Keratinocyte (primary cell): ENCODE measurements around the gene BNC2. TPM values are rescaled to one million over a fixed set of nuclear protein-coding genes. Genes with fewer than 3 reads are reported as not detected.

Experiments
- DNase-seq: peaks from one replicate; pipeline ENCODE4 v3.0.0-alpha.2; 2011; ENCODE audit warnings: low read depth, missing footprints, low spot score
- FAIRE-seq: peaks from 2 replicates; lab custom pipeline; 2011; peaks lifted over from hg19 to GRCh38; lab: Jason Lieb, UNC
- H2AFZ ChIP-seq: 2 replicates; pipeline ENCODE4 v1.6.0; 2012; ENCODE audit warnings: low read length, control low read depth, inconsistent platforms; ENCODE audit not compliant: control insufficient read depth
- H3K27ac ChIP-seq: 2 replicates; pipeline ENCODE4 v1.5.1; 2011; ENCODE audit warnings: low read length; ENCODE audit not compliant: control insufficient read depth, insufficient read depth
- H3K27me3 ChIP-seq: 3 replicates; pipeline ENCODE4 v1.6.0; 2011; ENCODE audit warnings: low read length; ENCODE audit not compliant: control insufficient read depth, insufficient read depth; ENCODE audit errors: extremely low read depth
- H3K36me3 ChIP-seq, 2 experiments: 2 replicates in 1 of 2; 3 replicates in 1 of 2; pipeline ENCODE4 v1.5.1; 2011; ENCODE audit warnings: low read length in 2 of 2, mild to moderate bottlenecking in 1 of 2; ENCODE audit not compliant: control insufficient read depth in 2 of 2, insufficient read depth in 2 of 2; ENCODE audit errors: extremely low read depth in 1 of 2
- H3K4me1 ChIP-seq: 3 replicates; pipeline ENCODE4 v1.5.1; 2011; ENCODE audit warnings: low read length; ENCODE audit not compliant: control insufficient read depth, insufficient read depth; ENCODE audit errors: extremely low read depth
- H3K4me2 ChIP-seq: 3 replicates; pipeline ENCODE4 v1.6.0; 2011; ENCODE audit warnings: low read depth, low read length; ENCODE audit not compliant: control insufficient read depth, insufficient read depth; ENCODE audit errors: extremely low read depth
- H3K4me3 ChIP-seq, 3 experiments: fragments of 200-600 bp in 1 of 3; sonication (generic) in 1 of 3; 2 replicates in 2 of 3; 3 replicates in 1 of 3; pipeline ENCODE4 v1.5.1; 2011 to 2016; ENCODE audit warnings: low read length in 3 of 3, mild to moderate bottlenecking in 3 of 3, control low read depth in 2 of 3, inconsistent platforms in 1 of 3, low read depth in 1 of 3, mixed read lengths in 1 of 3, mixed run types in 1 of 3, moderate library complexity in 1 of 3; ENCODE audit not compliant: control insufficient read depth in 2 of 3, insufficient read depth in 2 of 3; ENCODE audit errors: extremely low read depth in 1 of 3
- H3K79me2 ChIP-seq: 2 replicates; pipeline ENCODE4 v1.6.0; 2012; ENCODE audit warnings: low read length; ENCODE audit not compliant: control insufficient read depth, insufficient read depth
- H3K9ac ChIP-seq: 3 replicates; pipeline ENCODE4 v1.6.0; 2011; ENCODE audit warnings: low read length; ENCODE audit not compliant: control insufficient read depth, insufficient read depth; ENCODE audit errors: extremely low read depth
- H3K9me1 ChIP-seq: 3 replicates; pipeline ENCODE4 v1.6.0; 2011; ENCODE audit warnings: low read length; ENCODE audit not compliant: control insufficient read depth, insufficient read depth; ENCODE audit errors: extremely low read depth
- H3K9me3 ChIP-seq: 2 replicates; pipeline ENCODE4 v1.5.1; 2012; ENCODE audit warnings: low read depth, low read length; ENCODE audit not compliant: control insufficient read depth
- H4K20me1 ChIP-seq: 3 replicates; pipeline ENCODE4 v1.6.0; 2011; ENCODE audit warnings: low read length; ENCODE audit not compliant: control insufficient read depth, insufficient read depth; ENCODE audit errors: extremely low read depth
- EZH2 ChIP-seq: IDR thresholded peaks from one replicate; pipeline ENCODE4 v1.6.1; 2012; ENCODE audit warnings: inconsistent platforms, mild to moderate bottlenecking, low read length, moderate library complexity
- dilution Hi-C: fragments of 300-500 bp; cut with MboI; formaldehyde crosslinking; loops from one replicate; pipeline ENCODE4 v1.7.0; 2020; ENCODE audit warnings: low sequenced_read_pairs; ENCODE audit not compliant: extremely low pct_ligation_motif_present
- polyA plus RNA-seq, 5 experiments: library from polyadenylated mRNA; depleted of rRNA in 3 of 5; stranded (reverse) in 3 of 5; stranded (forward) in 1 of 5; unstranded in 1 of 5; fragments of >200 nt; gene quantifications; 1 replicate in 1 of 5; 2 replicates in 3 of 5; 3 replicates in 1 of 5; pipeline versions ENCODE4 v1.2.1 to v1.2.3, GENCODE V29; 2011 to 2012; ENCODE audit warnings: missing spikeins in 2 of 5, low read depth in 1 of 5, low replicate concordance in 1 of 5
- TF ChIP-seq, protein P1 (sequence below), 3 experiments: IDR thresholded peaks in 1 of 3; conservative IDR thresholded peaks in 1 of 3; optimal IDR thresholded peaks in 1 of 3; 2 replicates in 2 of 3; 3 replicates in 1 of 3; pipeline versions ENCODE3 to v1.5.1; 2011; ENCODE audit warnings: low read length in 3 of 3, mild to moderate bottlenecking in 3 of 3, moderate library complexity in 2 of 3, control low read depth in 1 of 3, inconsistent platforms in 1 of 3; ENCODE audit not compliant: insufficient read depth in 2 of 3; ENCODE audit errors: extremely low read depth in 1 of 3

Gene BNC2
- polyA plus RNA-seq, 1 donor (not counting 4 experiments of a cell fraction or from before 2014, with no cell fraction given) = 1.1 TPM

GRCh38 chr9:16715404-16715803, 155.1 kb downstream of the BNC2 start:
- H3K9ac ChIP-seq = no peak overlapping the region
- no peak overlapping the region for H3K4me3 ChIP-seq
- dilution Hi-C loops = no loop called here
- no peak overlapping the region for H3K4me2 ChIP-seq
- H3K4me1 ChIP-seq = no peaks in the 10 kb centered on the region
- H3K36me3 ChIP-seq = no peaks in the 10 kb centered on the region
- H2AFZ ChIP-seq = no peak overlapping the region
- TF ChIP-seq, protein P1, sequence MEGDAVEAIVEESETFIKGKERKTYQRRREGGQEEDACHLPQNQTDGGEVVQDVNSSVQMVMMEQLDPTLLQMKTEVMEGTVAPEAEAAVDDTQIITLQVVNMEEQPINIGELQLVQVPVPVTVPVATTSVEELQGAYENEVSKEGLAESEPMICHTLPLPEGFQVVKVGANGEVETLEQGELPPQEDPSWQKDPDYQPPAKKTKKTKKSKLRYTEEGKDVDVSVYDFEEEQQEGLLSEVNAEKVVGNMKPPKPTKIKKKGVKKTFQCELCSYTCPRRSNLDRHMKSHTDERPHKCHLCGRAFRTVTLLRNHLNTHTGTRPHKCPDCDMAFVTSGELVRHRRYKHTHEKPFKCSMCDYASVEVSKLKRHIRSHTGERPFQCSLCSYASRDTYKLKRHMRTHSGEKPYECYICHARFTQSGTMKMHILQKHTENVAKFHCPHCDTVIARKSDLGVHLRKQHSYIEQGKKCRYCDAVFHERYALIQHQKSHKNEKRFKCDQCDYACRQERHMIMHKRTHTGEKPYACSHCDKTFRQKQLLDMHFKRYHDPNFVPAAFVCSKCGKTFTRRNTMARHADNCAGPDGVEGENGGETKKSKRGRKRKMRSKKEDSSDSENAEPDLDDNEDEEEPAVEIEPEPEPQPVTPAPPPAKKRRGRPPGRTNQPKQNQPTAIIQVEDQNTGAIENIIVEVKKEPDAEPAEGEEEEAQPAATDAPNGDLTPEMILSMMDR (optimal IDR thresholded peaks at IDR 0.05 in 1 of 3, IDR thresholded peaks at IDR 0.05 in 1 of 3, conservative IDR thresholded peaks at IDR 0.05 in 1 of 3; ENCODE audit: extremely low read depth in 1 of 3, insufficient read depth in 2 of 3, low read length in 3 of 3) = no peak
- no peak for TF ChIP-seq EZH2
- no peaks in the 10 kb centered on the region for H3K79me2 ChIP-seq
- FAIRE-seq (no peak), DNase-seq (no peak)
- H3K27me3 ChIP-seq = no peaks in the 10 kb centered on the region
- no peaks in the 10 kb centered on the region for H4K20me1 ChIP-seq
- H3K9me1 ChIP-seq = no peaks in the 10 kb centered on the region
- H3K27ac ChIP-seq = no peak overlapping the region
- no peaks in the 10 kb centered on the region for H3K9me3 ChIP-seq

GRCh38 chr9:16712787-16713186, 157.7 kb downstream of the BNC2 start:
- H3K79me2 ChIP-seq = no peaks in the 10 kb centered on the region
- no peaks in the 10 kb centered on the region for H3K9me1 ChIP-seq
- H3K27me3 ChIP-seq = no peaks in the 10 kb centered on the region
- H3K27ac ChIP-seq = no peak overlapping the region
- H4K20me1 ChIP-seq = no peaks in the 10 kb centered on the region
- FAIRE-seq (no peak), DNase-seq (no peak)
- no peaks in the 10 kb centered on the region for H3K9me3 ChIP-seq
- no peaks in the 10 kb centered on the region for H3K36me3 ChIP-seq
- dilution Hi-C loops = no loop called here
- H2AFZ ChIP-seq = no peak overlapping the region
- H3K9ac ChIP-seq = no peak overlapping the region
- no peak overlapping the region for H3K4me3 ChIP-seq
- H3K4me1 ChIP-seq = peaks cover 4% of the 10 kb centered on the region
- no peak overlapping the region for H3K4me2 ChIP-seq
- TF ChIP-seq, protein P1 (optimal IDR thresholded peaks at IDR 0.05 in 1 of 3, IDR thresholded peaks at IDR 0.05 in 1 of 3, conservative IDR thresholded peaks at IDR 0.05 in 1 of 3; ENCODE audit: extremely low read depth in 1 of 3, insufficient read depth in 2 of 3, low read length in 3 of 3) = no peak
- TF ChIP-seq EZH2 = no peak
